AG09309 (cell line): ENCODE data around the gene GRHL1.
"Not testable (repeated sequence)": the region's sequence is repeated elsewhere in the genome, so short reads cannot be mapped to it uniquely, and the experiment has no call there.

Experiments used
- DNase-seq: peaks from one replicate; pipeline ENCODE4 v3.0.0-alpha.2; 2010; ENCODE audit warnings: low read depth
- H3K4me3 ChIP-seq: 2 replicates; pipeline ENCODE4 v1.5.1; 2011; ENCODE audit warnings: mild to moderate bottlenecking, low read depth, low read length, moderate library complexity; ENCODE audit not compliant: control insufficient read depth
- CTCF ChIP-seq: IDR thresholded peaks from 2 replicates; pipeline ENCODE4 v1.5.1; 2011; ENCODE audit warnings: mild to moderate bottlenecking, low read depth, low read length, inconsistent platforms; ENCODE audit not compliant: insufficient read depth, control insufficient read depth; ENCODE audit errors: missing control alignments

Gene GRHL1

GRCh38 chr2:9912468-9912867 lies 39.0 kb upstream of the GRHL1 start:
- no peak for DNase-seq
- TF ChIP-seq CTCF = no peak
- H3K4me3 ChIP-seq = no peak overlapping the region

GRCh38 chr2:9914384-9915065 lies 37.0 kb upstream of the GRHL1 start:
- no peak for TF ChIP-seq CTCF
- DNase-seq = no peak
- no peak overlapping the region for H3K4me3 ChIP-seq

- H3K4me3 ChIP-seq = no peak overlapping the region
- no peak for TF ChIP-seq CTCF
- no peak for DNase-seq
Measured at GRCh38 chr2:9918275-9918674, 33.2 kb upstream of the GRHL1 start.

GRCh38 chr2:9919512-9919911 lies 32.0 kb upstream of the GRHL1 start:
- no peak overlapping the region for H3K4me3 ChIP-seq
- TF ChIP-seq CTCF = no peak
- DNase-seq = no peak

GRCh38 chr2:9927020-9927419 lies 24.5 kb upstream of the GRHL1 start:
- not testable (repeated sequence) for DNase-seq, H3K4me3 ChIP-seq

GRCh38 chr2:9937258-9937657 lies 14.2 kb upstream of the GRHL1 start:
- H3K4me3 ChIP-seq = no peak overlapping the region
- no peak for DNase-seq
- no peak for TF ChIP-seq CTCF

- no peak overlapping the region for H3K4me3 ChIP-seq
- no peak for TF ChIP-seq CTCF
- no peak for DNase-seq
Measured at GRCh38 chr2:9937968-9938367, 13.5 kb upstream of the GRHL1 start.
